Left lobe of liver (tissue), 2 donors: ENCODE measurements around the gene TNFRSF21. TPM values are rescaled to one million over a fixed set of nuclear protein-coding genes. Genes with fewer than 3 reads are reported as not detected.
"Not testable (repeated sequence)": the region's sequence is repeated elsewhere in the genome, so short reads cannot be mapped to it uniquely, and the experiment has no call there.

ENCODE experiments used
- ATAC-seq: fragments of 200-7000 bp; cut with Tn5 transposase; one replicate; pipeline ENCODE4 v1.9.1; 2020; ENCODE audit warnings: mild to moderate bottlenecking, moderate library complexity
- DNase-seq: peaks from one replicate; pipeline ENCODE4 v3.0.0-alpha.2; 2020; ENCODE audit warnings: low spot score
- total RNA-seq: library from RNA; stranded (reverse); gene quantifications from one replicate; pipeline ENCODE4 v1.2.1, GENCODE V29; 2021
- donor health status: DM: no; HTN: no; CAD: no; lungs with moderate emphysema.
- donor health status: DM: no; HTN: yes; CAD: no.

The TNFRSF21 gene
- total RNA-seq, 1 donor from 2014 or later, result 2.8 TPM

- DNase-seq (no peak), ATAC-seq (no peak)
Observed at GRCh38 chr6:47230579-47230978, 79.1 kb downstream of the TNFRSF21 start.

DNA sequence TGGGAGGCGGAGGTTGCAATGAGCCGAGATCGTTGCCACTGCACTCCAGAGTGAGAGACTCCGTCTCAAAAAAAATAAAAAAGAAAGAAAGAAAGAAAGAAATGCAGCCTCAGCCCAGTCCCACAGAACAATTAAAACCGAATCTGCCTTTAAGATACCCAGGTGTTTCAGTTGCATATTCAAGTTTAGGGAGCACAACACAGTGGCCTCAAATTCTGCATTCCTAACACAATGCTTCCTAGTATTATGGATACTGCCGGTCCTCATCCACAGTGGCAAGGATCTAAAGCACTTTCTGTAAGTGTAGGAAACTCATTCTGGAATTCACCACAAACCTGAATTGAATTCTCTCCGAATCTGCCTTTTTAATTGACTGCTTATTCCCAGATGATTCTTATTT, 80.5 kb downstream of the TNFRSF21 start:
- no peak for ATAC-seq
- DNase-seq, result no peak

DNA sequence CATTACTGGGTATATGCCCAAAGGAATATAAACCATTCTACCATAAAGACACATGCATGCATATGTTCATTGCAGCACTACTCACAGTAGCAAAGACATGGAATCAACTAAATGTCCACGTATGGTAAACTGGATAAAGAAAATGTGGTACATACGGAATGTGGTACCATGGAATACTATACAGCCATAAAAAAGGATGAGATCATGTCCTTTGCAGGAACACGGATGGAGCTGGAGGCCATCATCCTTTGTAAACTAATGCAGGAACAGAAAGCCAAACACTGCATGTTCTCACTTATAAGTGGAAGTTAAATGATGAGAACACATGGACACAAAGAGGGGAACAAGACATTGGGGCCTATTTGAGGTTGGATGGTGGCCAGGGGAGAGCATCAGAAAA, 81.6 kb downstream of the TNFRSF21 start:
- not testable (repeated sequence) for ATAC-seq, DNase-seq

DNA sequence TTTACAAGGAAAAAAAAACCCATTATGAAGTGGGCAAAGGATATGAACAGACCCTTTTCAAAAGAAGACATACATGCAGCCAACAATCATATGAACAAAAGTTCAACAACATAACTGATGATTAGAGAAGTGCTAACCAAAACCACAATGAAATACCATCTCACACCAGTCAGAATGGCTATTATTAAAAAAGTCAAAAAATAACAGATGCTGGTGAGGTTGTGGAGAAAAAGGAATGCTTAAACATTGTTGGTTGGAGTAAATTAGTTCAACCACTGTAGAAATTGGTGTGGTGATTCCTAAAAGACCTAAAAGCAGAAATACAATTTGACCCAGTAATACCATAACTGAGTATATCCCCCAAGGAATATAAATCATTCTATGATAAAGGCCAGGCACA, 86.5 kb downstream of the TNFRSF21 start:
- ATAC-seq, DNase-seq: not testable (repeated sequence)

- no peak for ATAC-seq
Observed at GRCh38 chr6:47221565-47221964, 88.1 kb downstream of the TNFRSF21 start.

DNA sequence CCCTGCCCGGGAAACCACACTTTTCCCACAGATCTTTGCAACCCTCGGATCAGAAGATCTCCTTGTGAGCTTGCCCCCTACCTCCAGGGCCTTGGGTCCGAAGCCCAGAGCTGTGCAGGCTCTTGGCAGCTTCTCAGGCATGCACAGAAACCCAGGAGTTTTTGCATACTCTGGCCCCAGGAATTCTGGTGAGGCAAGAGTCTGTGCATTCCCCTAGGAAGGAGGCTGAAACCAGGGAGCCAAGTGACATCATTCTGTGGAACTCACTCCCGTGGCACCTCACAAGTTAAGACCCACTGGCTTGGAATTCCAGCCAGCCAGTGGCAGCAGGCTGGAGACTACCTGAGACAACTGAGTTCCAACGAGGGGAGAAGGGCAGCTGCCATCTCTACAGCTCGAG, 100.1 kb downstream of the TNFRSF21 start:
- no peak for DNase-seq

More at GRCh38 chr6:47221565-47221964, 88.1 kb downstream of the TNFRSF21 start:
- DNase-seq, result no peak

GRCh38 chr6:47207261-47207660, 102.4 kb downstream of the TNFRSF21 start:
- DNase-seq, result no peak
- ATAC-seq, result no peak

More for the DNA sequence above, 100.1 kb downstream of the TNFRSF21 start:
- no peak for ATAC-seq

DNA sequence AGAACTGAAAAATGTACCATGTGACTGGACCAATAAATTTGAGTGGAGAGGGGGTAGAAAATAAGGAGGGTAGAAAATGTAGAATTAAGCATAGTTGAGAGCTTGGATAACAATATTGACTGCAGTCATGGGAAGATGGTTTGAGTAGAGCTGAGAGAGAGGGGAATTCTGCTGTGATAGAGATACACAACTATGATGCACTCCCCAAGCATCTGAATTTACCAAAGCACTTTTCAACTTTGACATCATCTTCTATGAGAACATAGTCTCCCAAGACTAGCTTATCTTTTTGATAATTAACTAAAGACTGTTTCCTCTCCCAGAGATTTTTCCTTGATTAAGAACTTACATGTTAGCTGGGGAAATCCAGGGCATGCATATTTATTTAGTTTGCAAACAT, 103.1 kb downstream of the TNFRSF21 start:
- DNase-seq (no peak), ATAC-seq (no peak)

- ATAC-seq, result peak; percentile 26
- no peak for DNase-seq
Observed at GRCh38 chr6:47203938-47204611, 105.6 kb downstream of the TNFRSF21 start.

DNA sequence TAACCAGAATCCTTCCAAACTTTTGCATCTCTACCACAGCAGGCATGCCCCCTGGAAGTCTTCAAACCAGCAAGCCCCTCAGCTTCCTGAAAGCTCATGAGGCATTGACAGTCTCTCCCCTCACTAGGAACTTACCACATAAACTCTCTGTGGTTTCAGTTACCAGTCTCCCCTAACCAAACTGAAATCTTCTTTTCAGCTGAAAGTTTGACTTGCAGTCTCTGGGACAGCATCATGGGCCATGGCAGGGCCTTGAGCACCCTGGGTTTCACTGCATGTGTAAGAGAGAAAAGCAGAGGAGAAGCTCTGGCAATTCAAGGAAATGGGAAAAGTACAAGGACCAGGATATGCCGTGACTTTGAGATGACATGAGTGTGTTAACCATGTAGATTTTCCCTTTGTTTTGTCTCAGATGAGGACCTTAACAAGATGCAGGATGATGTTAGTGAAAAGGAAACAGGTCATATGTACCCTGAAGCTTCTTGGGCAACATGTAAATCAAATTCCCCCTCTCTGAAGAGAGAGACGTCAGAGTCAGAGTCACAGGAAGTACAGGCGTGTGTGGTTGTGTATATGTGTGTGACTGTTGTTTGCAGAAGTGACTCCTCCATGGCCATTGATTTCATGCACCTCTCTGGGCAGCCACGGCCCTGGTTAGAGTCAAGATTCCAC, 106.3 kb downstream of the TNFRSF21 start:
- ATAC-seq (no peak), DNase-seq (no peak)

GRCh38 chr6:47202644-47203205, 107.0 kb downstream of the TNFRSF21 start:
- ATAC-seq (no peak), DNase-seq (no peak)

- DNase-seq (no peak), ATAC-seq (no peak)
Observed at GRCh38 chr6:47200536-47201334, 109.0 kb downstream of the TNFRSF21 start.

- no peak for DNase-seq
- no peak for ATAC-seq
Observed at GRCh38 chr6:47197682-47198640, 111.7 kb downstream of the TNFRSF21 start.

GRCh38 chr6:47196113-47196512, 113.6 kb downstream of the TNFRSF21 start:
- no peak for ATAC-seq
- DNase-seq, result no peak

- DNase-seq (no peak), ATAC-seq (peak; percentile 29)
Observed at GRCh38 chr6:47195011-47195650, 114.6 kb downstream of the TNFRSF21 start.

DNA sequence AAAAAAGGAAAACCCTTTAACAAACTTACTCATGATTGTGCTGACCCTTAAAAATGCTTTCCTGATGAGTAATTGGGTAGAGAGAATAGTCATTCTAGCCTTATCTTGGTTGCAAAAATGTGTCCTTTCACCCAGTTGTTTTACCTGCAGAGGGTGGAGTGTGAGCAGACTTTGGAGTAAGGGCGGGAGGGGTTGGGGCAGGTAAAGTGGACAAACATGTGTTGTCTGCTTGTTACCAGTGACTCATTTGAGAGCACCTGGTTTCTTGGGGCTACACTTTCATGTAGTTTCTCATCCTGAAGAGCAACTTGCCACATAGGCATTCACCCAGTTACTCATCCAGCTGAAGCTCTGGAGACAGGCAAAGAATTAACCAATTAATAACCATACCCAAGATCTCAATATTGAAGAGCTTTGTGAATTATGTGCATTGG, 121.1 kb downstream of the TNFRSF21 start:
- DNase-seq (no peak), ATAC-seq (peak; percentile 96)

- DNase-seq, result no peak
Observed at GRCh38 chr6:47187893-47188587, 121.7 kb downstream of the TNFRSF21 start.

GRCh38 chr6:47187113-47187512, 122.6 kb downstream of the TNFRSF21 start:
- DNase-seq (no peak), ATAC-seq (no peak)

More at GRCh38 chr6:47187893-47188587, 121.7 kb downstream of the TNFRSF21 start:
- no peak for ATAC-seq
